ENCODE results near the gene IRF3.

IRF3 gene

GRCh38 chr19:49687150-49687549 is 21.5 kb upstream of the IRF3 start:
- no peak for DNase-seq

GRCh38 chr19:49686503-49687088 is 20.9 kb upstream of the IRF3 start:
- no peak for DNase-seq

- no peak for DNase-seq
Observed at GRCh38 chr19:49685845-49686332, 20.2 kb upstream of the IRF3 start.

GRCh38 chr19:49684983-49685553 is 19.4 kb upstream of the IRF3 start:
- no peak for DNase-seq

GRCh38 chr19:49684251-49684982 is 18.8 kb upstream of the IRF3 start:
- no peak for DNase-seq

GRCh38 chr19:49683814-49684250 is 18.2 kb upstream of the IRF3 start:
- no peak for DNase-seq

GRCh38 chr19:49682274-49682673 is 16.6 kb upstream of the IRF3 start:
- DNase-seq = no peak

GRCh38 chr19:49681830-49682229 is 16.2 kb upstream of the IRF3 start:
- no peak for DNase-seq

GRCh38 chr19:49680421-49681351 is 15.0 kb upstream of the IRF3 start:
- peak; percentile 92 for DNase-seq

GRCh38 chr19:49679771-49680413 is 14.2 kb upstream of the IRF3 start:
- no peak for DNase-seq

- no peak for DNase-seq
Observed at GRCh38 chr19:49678985-49679770, 13.5 kb upstream of the IRF3 start.

GRCh38 chr19:49677901-49678674 is 12.4 kb upstream of the IRF3 start:
- DNase-seq = peak; percentile 68

GRCh38 chr19:49677231-49677900 is 11.7 kb upstream of the IRF3 start, which contains the start of gene PRMT1:
Gene PRMT1 (plus strand): TSS chr19:49677271. CDS start chr19:49677281, 10 bp downstream.
- DNase-seq = peak; percentile 60

GRCh38 chr19:49676784-49677230 is 11.2 kb upstream of the IRF3 start:
- DNase-seq = peak; percentile 100

- peak; percentile 95 for DNase-seq
Observed at GRCh38 chr19:49676136-49676783, 10.6 kb upstream of the IRF3 start.

- peak; percentile 84 for DNase-seq
Observed at GRCh38 chr19:49672131-49672919, 6.7 kb upstream of the IRF3 start.

GRCh38 chr19:49669516-49669915 is 3.9 kb upstream of the IRF3 start:
- no peak for DNase-seq

- DNase-seq = no peak
Observed at GRCh38 chr19:49667473-49667872, 1.8 kb upstream of the IRF3 start.

- no peak for DNase-seq
Observed at GRCh38 chr19:49666120-49666444, 425 bp upstream of the IRF3 start.

Data from NCI-H1436 (cell line).